NCI-H1930 (cell line): ENCODE measurements around the gene AASS.
"Not testable (repeated sequence)": the region's sequence is repeated elsewhere in the genome, so short reads cannot be mapped to it uniquely, and the experiment has no call there.

ENCODE experiments used
- DNase-seq, 2 experiments: peaks; one replicate each; lab custom pipeline; 2025; lab: John Stamatoyannopoulos, UW

AASS gene

GRCh38 chr7:122143751-122144711 is at the start of gene AASS:
Gene AASS, minus strand, starts transcription at chr7:122144249. Its CDS starts 10,523 bp downstream, at chr7:122133726.
- peak; percentile 84 to 88 for DNase-seq

GRCh38 chr7:122188785-122189184 is 44.7 kb upstream of the AASS start:
- DNase-seq = no peak

GRCh38 chr7:122183106-122183505 is 39.1 kb upstream of the AASS start:
- DNase-seq = no peak

GRCh38 chr7:122182081-122182480 is 38.0 kb upstream of the AASS start:
- DNase-seq = no peak

GRCh38 chr7:122172144-122172543 is 28.1 kb upstream of the AASS start:
- DNase-seq = not testable (repeated sequence)

- no peak for DNase-seq
Measured at GRCh38 chr7:122166740-122167139, 22.7 kb upstream of the AASS start.

- DNase-seq = no peak
Measured at GRCh38 chr7:122166275-122166674, 22.2 kb upstream of the AASS start.

- DNase-seq = no peak
Measured at GRCh38 chr7:122161628-122162027, 17.6 kb upstream of the AASS start.

- DNase-seq = no peak
Measured at GRCh38 chr7:122155566-122155965, 11.5 kb upstream of the AASS start.

- DNase-seq = no peak
Measured at GRCh38 chr7:122148878-122149277, 4.8 kb upstream of the AASS start.

GRCh38 chr7:122148081-122148480 is 4.0 kb upstream of the AASS start:
- no peak for DNase-seq

GRCh38 chr7:122145937-122146645 is 2.0 kb upstream of the AASS start:
- DNase-seq = no peak

- DNase-seq = no peak
Measured at GRCh38 chr7:122143376-122143750, 686 bp downstream of the AASS start.

GRCh38 chr7:122140918-122141317 is 3.1 kb downstream of the AASS start:
- DNase-seq = no peak

GRCh38 chr7:122137251-122138077 is 6.6 kb downstream of the AASS start:
- no peak for DNase-seq

GRCh38 chr7:122136639-122137245 is 7.3 kb downstream of the AASS start:
- DNase-seq = no peak

- peak in 1 of 2 experiments; percentile 3 for DNase-seq
Measured at GRCh38 chr7:122136078-122136477, 8.0 kb downstream of the AASS start.

GRCh38 chr7:122135275-122135674 is 8.8 kb downstream of the AASS start:
- no peak for DNase-seq

GRCh38 chr7:122134793-122135192 is 9.3 kb downstream of the AASS start:
- DNase-seq = not testable (repeated sequence)

- no peak for DNase-seq
Measured at GRCh38 chr7:122133477-122133876, 10.6 kb downstream of the AASS start.

GRCh38 chr7:122132341-122132740 is 11.7 kb downstream of the AASS start:
- DNase-seq = no peak

GRCh38 chr7:122123746-122124145 is 20.3 kb downstream of the AASS start:
- DNase-seq = no peak
